Effector memory CD8-positive, alpha-beta T cell (primary cell): ENCODE results near the gene TPR.
"Not testable (repeated sequence)": the region's sequence is repeated elsewhere in the genome, so short reads cannot be mapped to it uniquely, and the experiment has no call there.

Experiments
- ATAC-seq: fragments of 150-1000 bp; cut with Tn5 transposase; replicated peaks from 2 replicates; pipeline ENCODE4 v1.10.0; 2021; ENCODE audit warnings: mild to moderate bottlenecking, moderate library complexity
- DNase-seq, 3 experiments: peaks; one replicate each; pipeline ENCODE4 v3.0.0; 2021
- H3K27ac Mint-ChIP-seq, 2 donors: one replicate each; pipeline ENCODE4 v1.8.0; 2022; ENCODE audit warnings: mild to moderate bottlenecking in 2 of 2, mixed read lengths in 2 of 2, moderate library complexity in 2 of 2
- H3K27me3 Mint-ChIP-seq, 2 donors: one replicate each; pipeline ENCODE4 v1.8.0; 2022; ENCODE audit warnings: mixed read lengths in 2 of 2
- H3K36me3 Mint-ChIP-seq: one replicate; pipeline ENCODE4 v1.8.0; 2022; ENCODE audit warnings: mild to moderate bottlenecking, moderate library complexity, mixed read lengths; ENCODE audit not compliant: insufficient read depth
- H3K4me1 Mint-ChIP-seq, 2 donors: one replicate each; pipeline ENCODE4 v1.8.0; 2022; ENCODE audit warnings: low read depth in 2 of 2, mixed read lengths in 2 of 2
- H3K4me3 Mint-ChIP-seq, 2 donors: one replicate each; pipeline ENCODE4 v1.8.0; 2022; ENCODE audit warnings: mild to moderate bottlenecking in 2 of 2, mixed read lengths in 2 of 2, moderate library complexity in 2 of 2
- H3K9me3 Mint-ChIP-seq, 2 donors: one replicate each; pipeline ENCODE4 v1.8.0; 2022; ENCODE audit warnings: mixed read lengths in 2 of 2
- total RNA-seq, 9 experiments: gene quantifications; one replicate each; lab custom pipeline; 2026; lab: John Stamatoyannopoulos, UW

Gene TPR
- total RNA-seq: 390 to 599 (median 524) reads per million in 9 experiments

DNA sequence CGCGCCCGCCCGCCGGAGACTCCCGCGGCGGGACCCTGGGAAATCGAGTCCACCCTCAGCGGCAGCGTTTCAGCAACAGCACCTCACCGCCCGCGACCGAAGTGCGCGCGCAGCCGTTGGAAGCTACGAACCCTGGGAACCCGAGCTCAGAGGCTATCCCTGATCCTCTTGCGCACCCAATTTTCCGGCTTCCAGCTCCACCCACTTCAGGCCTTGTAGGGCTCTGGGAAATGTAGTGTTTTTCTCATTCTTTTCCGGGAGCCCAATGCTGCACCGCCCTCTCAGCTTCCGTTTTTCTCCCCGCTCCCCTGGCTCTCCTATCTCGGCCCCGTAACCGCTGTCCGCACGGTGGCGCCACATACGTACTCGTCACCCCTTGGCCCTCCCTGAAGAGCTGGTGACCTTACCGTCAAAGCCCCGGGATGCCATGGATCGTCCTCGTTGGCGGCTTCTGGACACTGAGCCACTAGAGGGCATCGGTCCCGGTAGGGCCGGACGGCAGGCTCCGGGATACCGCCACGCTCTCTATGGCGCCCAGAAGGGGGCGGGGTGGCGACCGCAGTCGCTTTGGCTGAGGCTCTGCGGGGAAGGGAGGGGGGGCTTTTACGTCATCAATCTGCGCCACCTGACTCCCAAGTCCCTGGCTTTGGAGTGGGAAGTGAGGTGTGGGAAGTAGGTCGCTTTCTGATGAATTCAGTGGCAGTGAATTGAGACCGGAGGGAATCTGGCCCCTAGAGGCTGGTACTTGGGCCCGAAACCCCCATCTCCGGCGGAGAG is at the start of gene TPR, which contains the start of gene ODR4:
TSS of gene TPR (minus strand) at position 102 of the 777 bp plus-strand sequence. CDS start 225 bp downstream, outside the sequence.
TSS of gene ODR4 (plus strand) at position 687 of the 777 bp plus-strand sequence. CDS start 3,948 bp downstream, outside the sequence.
- peaks cover 15 to 33% of the 10 kb centered on the region in 2 donors for H3K4me1 Mint-ChIP-seq
- H3K9me3 Mint-ChIP-seq: no peaks in the 10 kb centered on the region
- peak; percentile 94 to 95 (median 95) for DNase-seq
- H3K27me3 Mint-ChIP-seq: no peaks in the 10 kb centered on the region
- peaks cover 60% of the 10 kb centered on the region for H3K36me3 Mint-ChIP-seq
- peak within 1 kb of the TSS; percentile 92 to 98 for H3K4me3 Mint-ChIP-seq
- peak within 1 kb of the TSS; percentile 96 to 98 for H3K27ac Mint-ChIP-seq
- ATAC-seq: peak; percentile 79

DNA sequence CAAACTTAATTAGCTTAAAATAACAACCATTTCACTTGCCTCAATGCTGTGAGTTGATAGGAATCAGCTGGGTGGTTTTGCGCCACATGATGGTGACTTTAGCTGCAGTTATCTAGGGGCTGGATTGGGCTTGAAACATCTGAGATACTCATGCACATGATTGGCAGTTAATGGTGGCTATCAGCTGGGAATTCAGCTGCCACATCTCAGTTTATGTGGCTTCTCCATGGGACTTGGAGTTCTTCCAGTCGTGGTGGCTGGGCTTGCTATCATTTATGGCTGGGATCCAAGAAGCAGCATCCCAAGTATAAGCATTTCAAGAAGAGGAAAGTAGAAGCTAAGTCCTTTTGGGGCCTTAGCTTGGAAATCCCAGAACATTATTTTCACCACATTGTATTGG is 49.5 kb upstream of the TPR start:
- H3K4me1 Mint-ChIP-seq: no peaks in the 10 kb centered on the region
- no peaks in the 10 kb centered on the region for H3K9me3 Mint-ChIP-seq
- no peak for DNase-seq
- no peak overlapping the region for H3K27ac Mint-ChIP-seq
- H3K36me3 Mint-ChIP-seq: peaks cover 6% of the 10 kb centered on the region
- H3K27me3 Mint-ChIP-seq: no peaks in the 10 kb centered on the region
- ATAC-seq: no peak
- H3K4me3 Mint-ChIP-seq: no peak overlapping the region

- no peak for ATAC-seq
- DNase-seq: no peak
- H3K36me3 Mint-ChIP-seq: peaks cover 30% of the 10 kb centered on the region
- no peak overlapping the region for H3K4me3 Mint-ChIP-seq
- H3K9me3 Mint-ChIP-seq: no peaks in the 10 kb centered on the region
- no peaks in the 10 kb centered on the region for H3K4me1 Mint-ChIP-seq
- no peak overlapping the region for H3K27ac Mint-ChIP-seq
- no peaks in the 10 kb centered on the region for H3K27me3 Mint-ChIP-seq
Observed at GRCh38 chr1:186421446-186421845, 46.4 kb upstream of the TPR start.

GRCh38 chr1:186420923-186421322 is 45.9 kb upstream of the TPR start:
- ATAC-seq (no peak), DNase-seq (no peak)
- H3K27ac Mint-ChIP-seq: peak overlapping the region; percentile 1 to 55
- no peak overlapping the region for H3K4me3 Mint-ChIP-seq
- H3K4me1 Mint-ChIP-seq: no peaks in the 10 kb centered on the region
- no peaks in the 10 kb centered on the region for H3K27me3 Mint-ChIP-seq
- no peaks in the 10 kb centered on the region for H3K9me3 Mint-ChIP-seq
- peaks cover 33% of the 10 kb centered on the region for H3K36me3 Mint-ChIP-seq

DNA sequence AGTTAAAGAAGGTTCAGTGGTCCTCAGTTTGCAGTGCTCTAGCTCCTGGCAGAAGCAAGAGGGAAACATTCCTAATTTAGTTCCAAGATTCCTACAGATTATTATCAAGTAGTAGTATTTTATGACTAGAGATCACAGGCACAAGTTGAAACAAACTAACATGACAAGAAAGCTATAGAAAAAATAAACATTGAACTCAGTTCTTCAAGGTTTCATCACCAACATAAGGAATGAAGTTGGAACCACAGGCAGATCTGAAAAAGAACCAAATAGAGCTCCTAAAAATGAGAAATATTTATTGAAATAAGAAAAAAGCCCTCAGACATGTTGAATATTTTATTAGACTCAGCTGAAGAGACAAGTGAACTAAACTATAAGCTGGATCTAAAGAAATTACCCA is 45.3 kb upstream of the TPR start:
- DNase-seq (no peak), ATAC-seq (no peak)
- Mint-ChIP-seq H3K9me3 (no peaks in the 10 kb centered on the region), H3K27ac (peak overlapping the region; percentile 1 to 55), H3K4me3 (no peak overlapping the region), H3K27me3 (no peaks in the 10 kb centered on the region), H3K4me1 (no peaks in the 10 kb centered on the region), H3K36me3 (peaks cover 37% of the 10 kb centered on the region)

DNA sequence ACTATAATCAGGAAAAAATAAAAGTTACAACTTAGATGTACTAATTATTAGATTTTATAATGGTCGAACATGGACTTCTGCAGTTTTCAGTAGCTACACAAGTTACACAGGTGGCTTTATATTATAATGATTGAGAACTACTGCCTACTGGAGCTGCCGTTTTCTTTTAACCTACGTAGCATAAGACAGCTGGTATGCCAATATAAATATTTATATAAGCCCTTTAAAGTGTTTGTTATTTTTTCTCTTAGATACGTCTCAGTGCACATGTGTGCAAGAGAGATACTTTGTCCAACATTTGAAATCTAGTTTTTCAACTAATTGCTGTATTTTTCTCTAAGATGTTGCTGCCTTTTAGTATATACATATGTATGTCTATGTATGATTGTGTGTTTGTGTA is 43.5 kb upstream of the TPR start:
- no peak for ATAC-seq
- peaks cover 37% of the 10 kb centered on the region for H3K36me3 Mint-ChIP-seq
- H3K4me3 Mint-ChIP-seq: no peak overlapping the region
- H3K27ac Mint-ChIP-seq: peak overlapping the region in 1 of 2 donors; percentile 15
- no peak for DNase-seq
- no peaks in the 10 kb centered on the region for H3K9me3 Mint-ChIP-seq
- no peaks in the 10 kb centered on the region for H3K4me1 Mint-ChIP-seq
- H3K27me3 Mint-ChIP-seq: no peaks in the 10 kb centered on the region

GRCh38 chr1:186413319-186413718 is 38.3 kb upstream of the TPR start:
- no peak overlapping the region for H3K4me3 Mint-ChIP-seq
- DNase-seq: no peak
- H3K4me1 Mint-ChIP-seq: no peaks in the 10 kb centered on the region
- no peaks in the 10 kb centered on the region for H3K9me3 Mint-ChIP-seq
- H3K36me3 Mint-ChIP-seq: peaks cover 25% of the 10 kb centered on the region
- H3K27ac Mint-ChIP-seq: no peak overlapping the region
- no peaks in the 10 kb centered on the region for H3K27me3 Mint-ChIP-seq
- no peak for ATAC-seq

DNA sequence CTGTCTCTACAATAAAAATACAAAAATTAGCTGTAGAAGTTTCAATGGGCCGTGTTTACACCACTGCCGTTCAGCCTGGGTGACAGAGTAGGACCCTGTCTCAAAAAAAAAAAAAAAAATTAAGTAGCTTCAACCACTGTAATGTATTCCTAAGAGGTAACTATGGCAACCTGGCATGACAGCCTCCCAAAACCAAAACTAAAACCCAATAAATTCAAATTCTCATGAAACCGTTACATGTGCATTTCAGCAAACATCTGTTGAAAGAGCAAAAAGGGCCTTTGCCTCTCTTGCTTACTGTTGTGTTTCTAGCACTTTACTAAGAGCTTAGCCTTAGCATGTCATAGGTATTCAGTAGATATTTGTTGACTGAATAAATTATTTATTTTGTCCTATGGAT is 34.0 kb upstream of the TPR start:
- Mint-ChIP-seq H3K27ac (no peak overlapping the region), H3K4me3 (no peak overlapping the region), H3K4me1 (no peaks in the 10 kb centered on the region), H3K36me3 (peaks cover 27% of the 10 kb centered on the region), H3K9me3 (no peaks in the 10 kb centered on the region), H3K27me3 (no peaks in the 10 kb centered on the region)
- DNase-seq (no peak), ATAC-seq (no peak)

GRCh38 chr1:186404454-186405051 is 29.5 kb upstream of the TPR start:
- Mint-ChIP-seq H3K36me3 (peaks cover 49% of the 10 kb centered on the region), H3K27ac (peak overlapping the region; percentile 72 to 75), H3K4me3 (no peak overlapping the region), H3K9me3 (no peaks in the 10 kb centered on the region), H3K27me3 (no peaks in the 10 kb centered on the region), H3K4me1 (no peaks in the 10 kb centered on the region)
- ATAC-seq: peak; percentile 87
- no peak for DNase-seq

- Mint-ChIP-seq H3K9me3 (no peaks in the 10 kb centered on the region), H3K4me3 (no peak overlapping the region), H3K27ac (no peak overlapping the region), H3K36me3 (peaks cover 55% of the 10 kb centered on the region), H3K27me3 (no peaks in the 10 kb centered on the region), H3K4me1 (no peaks in the 10 kb centered on the region)
- ATAC-seq (no peak), DNase-seq (no peak)
Observed at GRCh38 chr1:186403632-186404031, 28.6 kb upstream of the TPR start.

- DNase-seq, H3K9me3 Mint-ChIP-seq, H3K4me1 Mint-ChIP-seq, H3K27ac Mint-ChIP-seq, H3K4me3 Mint-ChIP-seq, H3K27me3 Mint-ChIP-seq, ATAC-seq: not testable (repeated sequence)
- H3K36me3 Mint-ChIP-seq: peaks cover 55% of the 10 kb centered on the region
Observed at GRCh38 chr1:186401446-186401845, 26.4 kb upstream of the TPR start.

DNA sequence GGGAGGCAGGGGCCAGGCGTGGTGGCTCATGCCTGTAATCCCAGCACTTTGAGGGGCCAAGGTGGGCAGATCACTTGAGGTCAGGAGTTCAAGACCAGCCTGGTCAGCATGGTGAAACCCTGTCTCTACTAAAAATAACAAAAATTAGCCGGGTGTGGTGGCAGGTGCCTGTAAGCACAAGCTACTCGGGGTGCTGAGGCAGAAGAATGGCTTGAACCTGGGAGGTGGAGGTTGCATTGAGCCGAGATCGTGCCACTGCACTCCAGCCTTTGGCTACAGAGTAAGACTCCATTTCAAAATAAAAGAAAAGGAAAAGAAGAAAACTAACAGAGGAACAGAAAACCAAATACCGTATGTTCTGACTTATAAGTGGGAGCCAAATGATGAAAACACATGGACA is 17.7 kb upstream of the TPR start:
- H3K36me3 Mint-ChIP-seq: peaks cover 68% of the 10 kb centered on the region

DNA sequence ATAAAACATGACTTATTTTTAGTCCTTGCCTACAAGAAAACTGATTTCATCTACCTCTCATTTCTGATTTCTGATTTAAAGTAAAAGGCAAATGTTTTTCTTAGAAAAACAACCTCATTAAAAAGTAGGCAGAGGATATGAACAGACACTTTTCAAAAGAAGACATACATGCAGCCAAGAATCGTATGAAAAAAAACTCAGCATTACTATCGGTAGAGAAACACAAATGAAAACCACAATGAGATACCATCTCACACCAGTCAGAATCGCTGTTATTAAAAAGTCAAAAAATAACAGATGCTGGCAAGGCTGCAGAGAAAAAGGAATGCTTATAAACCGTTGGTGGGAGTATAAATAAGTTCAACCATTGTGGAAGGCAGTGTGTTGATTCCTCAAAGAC is 16.8 kb upstream of the TPR start:
- peaks cover 73% of the 10 kb centered on the region for H3K36me3 Mint-ChIP-seq
- H3K4me3 Mint-ChIP-seq: no peak overlapping the region
- H3K27me3 Mint-ChIP-seq: no peaks in the 10 kb centered on the region
- ATAC-seq (no peak), DNase-seq (no peak)
- H3K9me3 Mint-ChIP-seq: no peaks in the 10 kb centered on the region
- no peaks in the 10 kb centered on the region for H3K4me1 Mint-ChIP-seq
- H3K27ac Mint-ChIP-seq: no peak overlapping the region

More for the DNA sequence above, 17.7 kb upstream of the TPR start:
- not testable (repeated sequence) for H3K9me3 Mint-ChIP-seq, H3K27me3 Mint-ChIP-seq, H3K4me3 Mint-ChIP-seq, ATAC-seq, DNase-seq, H3K27ac Mint-ChIP-seq, H3K4me1 Mint-ChIP-seq

DNA sequence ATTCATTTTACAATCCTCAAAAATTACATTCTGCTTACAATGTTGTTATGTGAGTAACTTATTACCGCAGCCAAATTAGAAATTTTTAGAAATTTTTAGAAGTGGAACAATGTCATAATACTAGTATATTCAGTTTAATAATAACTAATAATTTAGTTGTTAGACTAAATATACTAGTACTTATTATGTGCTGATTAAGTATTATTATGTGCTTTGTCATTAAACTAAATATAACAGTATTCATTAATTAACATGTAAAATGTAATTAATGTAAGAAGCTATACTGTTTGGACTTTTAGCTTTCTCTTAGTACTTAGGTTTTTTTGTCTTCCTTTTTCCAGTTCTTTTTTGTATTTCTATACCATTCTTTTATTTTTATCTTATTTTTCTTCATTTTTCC is 15.9 kb upstream of the TPR start:
- DNase-seq (no peak), ATAC-seq (no peak)
- no peak overlapping the region for H3K4me3 Mint-ChIP-seq
- no peaks in the 10 kb centered on the region for H3K27me3 Mint-ChIP-seq
- no peaks in the 10 kb centered on the region for H3K9me3 Mint-ChIP-seq
- H3K27ac Mint-ChIP-seq: peak overlapping the region in 1 of 2 donors; percentile 59
- no peaks in the 10 kb centered on the region for H3K4me1 Mint-ChIP-seq
- peaks cover 73% of the 10 kb centered on the region for H3K36me3 Mint-ChIP-seq
